Mesenteric fat pad (tissue), 1 donor: Measurements from ENCODE around the gene XPNPEP3. TPM values are rescaled to one million over a fixed set of nuclear protein-coding genes. Genes with fewer than 3 reads are reported as not detected.

Experiments
- microRNA-seq: library from miRNA; unstranded; fragments of <30 nt; microRNA quantifications from one replicate; pipeline ENCODE4 v1.2.0, GENCODE V29; 2020; ENCODE audit warnings: borderline number of aligned reads
- total RNA-seq: library from RNA; stranded (reverse); fragmentation: NEBNext Ultra II Directional; extraction: Animal tissue kit (Norgen Biotek cat#: 25700); gene quantifications from one replicate; pipeline ENCODE4 v1.2.1, GENCODE V29; 2021
- donor health status: DM: yes; HTN: yes; CAD: no.

The XPNPEP3 gene
- total RNA-seq, 1 donor from 2014 or later = 18.5 TPM

Small RNAs within 50 kb of the gene (microRNA-seq; reads per million reads assigned to microRNA genes)
- gene MIR4766 = not detected

Other genes with a start within 250 kb of the XPNPEP3 start
- 49.8 TPM for gene MRTFA, start 220.4 kb upstream of the XPNPEP3 start, total RNA-seq
- not detected for gene MCHR1, start 177.7 kb upstream of the XPNPEP3 start, total RNA-seq
- 15.0 TPM for gene SLC25A17, start 37.8 kb upstream of the XPNPEP3 start, total RNA-seq
- 241 TPM for gene ST13, start 509 bp upstream of the XPNPEP3 start, total RNA-seq
- not detected for gene DNAJB7, start 5.0 kb downstream of the XPNPEP3 start, total RNA-seq
- gene RBX1, start 94.2 kb downstream of the XPNPEP3 start, total RNA-seq = 44.8 TPM
- gene EP300, start 235.4 kb downstream of the XPNPEP3 start, total RNA-seq = 61.1 TPM